ENCODE measurements around the gene PSME1. TPM values are rescaled to one million over a fixed set of nuclear protein-coding genes. Genes with fewer than 3 reads are reported as not detected.

PSME1 gene
- polyA plus RNA-seq, 2 of the 4 experiments (the other 2 are of a cell fraction): 83.6 to 124 TPM

DNA sequence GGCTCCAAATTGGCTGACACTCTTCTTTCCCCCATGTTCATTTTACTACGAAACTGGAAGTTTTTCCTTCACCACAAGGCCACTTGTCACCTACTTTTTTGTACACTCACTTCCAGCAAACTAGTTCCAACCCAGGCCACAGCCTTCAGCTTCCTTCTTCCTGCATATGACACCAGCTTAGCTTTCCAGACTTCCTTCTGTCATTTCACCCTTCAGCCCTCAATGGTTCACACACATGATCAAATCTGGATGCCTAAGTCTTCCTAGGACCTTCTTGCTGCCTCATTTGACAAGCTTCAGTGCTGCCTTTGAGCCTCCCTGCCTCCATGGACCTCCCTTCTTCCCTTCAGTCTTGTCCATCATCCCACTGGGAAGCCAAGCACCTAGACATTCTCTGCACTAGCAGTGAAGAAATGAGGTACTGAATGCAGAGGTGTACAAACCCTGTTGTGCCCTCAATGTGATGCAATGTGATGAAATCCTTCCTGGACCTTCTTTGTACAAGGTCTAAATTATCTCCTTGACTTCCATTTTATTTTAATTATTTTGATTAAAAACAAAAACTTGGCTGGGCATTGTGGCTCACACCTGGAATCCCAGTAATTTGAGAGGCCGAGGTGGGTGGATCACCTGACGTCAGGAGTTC, 31.6 kb downstream of the PSME1 start:
- no peaks in the 10 kb centered on the region for H3K9me3 ChIP-seq
- TF ChIP-seq ELK1 (IDR thresholded peaks at IDR 0.05; ENCODE audit: low read depth, low read length) (no peak), CHD2 (IDR thresholded peaks at IDR 0.05; ENCODE audit: low read length, partially characterized antibody) (no peak), POLR2A (IDR thresholded peaks at IDR 0.05; ENCODE audit: low read length) (no peak), HOXA7 (CRISPR knock-in tag; IDR thresholded peaks at IDR 0.05) (no peak), FOXS1 (CRISPR knock-in tag; IDR thresholded peaks at IDR 0.05) (no peak), MAFK (IDR thresholded peaks at IDR 0.05; ENCODE audit: partially characterized antibody) (no peak)
- TF ChIP-seq, protein P1, sequence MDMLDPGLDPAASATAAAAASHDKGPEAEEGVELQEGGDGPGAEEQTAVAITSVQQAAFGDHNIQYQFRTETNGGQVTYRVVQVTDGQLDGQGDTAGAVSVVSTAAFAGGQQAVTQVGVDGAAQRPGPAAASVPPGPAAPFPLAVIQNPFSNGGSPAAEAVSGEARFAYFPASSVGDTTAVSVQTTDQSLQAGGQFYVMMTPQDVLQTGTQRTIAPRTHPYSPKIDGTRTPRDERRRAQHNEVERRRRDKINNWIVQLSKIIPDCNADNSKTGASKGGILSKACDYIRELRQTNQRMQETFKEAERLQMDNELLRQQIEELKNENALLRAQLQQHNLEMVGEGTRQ (IDR thresholded peaks at IDR 0.05): no peak
- H3K4me3 ChIP-seq: no peak overlapping the region
- DNase-seq (ENCODE audit: low read depth in 1 of 2, low spot score in 1 of 2) (no peak), ATAC-seq (no peak), FAIRE-seq (no peak)
- CTCF ChIA-PET: interaction anchor here (0.6 to 0.8 kb wide), 2 partner anchors 13 to 32 kb away, joined by 3 to 6 read pairs; no protein-coding TSS in a partner anchor
- no peak overlapping the region for H3K4me2 ChIP-seq
- peak overlapping the region in 1 of 2 experiments; percentile 53; a peak in 1 of 6 replicates for H3K27ac ChIP-seq
- H3K4me1 ChIP-seq: no peaks in the 10 kb centered on the region
- WGBS (ENCODE audit: missing lambda C conversion rate): 93% methylated on average over 3 of the region's 3 CpGs
- POLR2A ChIA-PET: no interaction called here

GRCh38 chr14:24171422-24172260, 35.6 kb downstream of the PSME1 start, which contains the start of gene REC8:
Gene REC8, plus strand, starts transcription at chr14:24172080. Its CDS starts 473 bp downstream, at chr14:24172553.
- ChIA-PET CTCF (interaction anchor here (1.0 to 3.6 kb wide), 5 partner anchors 8 to 14 kb away, joined by 4 to 14 read pairs (median 5); partner anchors contain the start of gene IRF9), POLR2A (interaction anchor here (1.2 to 1.6 kb wide), 2 partner anchors 11 to 17 kb away, joined by 4 read pairs; partner anchors contain the start of genes IPO4 and IRF9)
- no peaks in the 10 kb centered on the region for H3K4me1 ChIP-seq
- ATAC-seq: no peak
- TF ChIP-seq ZC3H11A (IDR thresholded peaks at IDR 0.05) (no peak), JUN (IDR thresholded peaks at IDR 0.05) (no peak), FOSB (CRISPR knock-in tag; IDR thresholded peaks at IDR 0.05) (no peak)
- TF ChIP-seq, protein P2, sequence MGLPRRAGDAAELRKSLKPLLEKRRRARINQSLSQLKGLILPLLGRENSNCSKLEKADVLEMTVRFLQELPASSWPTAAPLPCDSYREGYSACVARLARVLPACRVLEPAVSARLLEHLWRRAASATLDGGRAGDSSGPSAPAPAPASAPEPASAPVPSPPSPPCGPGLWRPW (IDR thresholded peaks at IDR 0.05): no peak
- 95% methylated on average over 50 of the region's 63 CpGs for WGBS (ENCODE audit: missing lambda C conversion rate)
- no peaks in the 10 kb centered on the region for H3K9me3 ChIP-seq
- H3K4me2 ChIP-seq: no peak within 1 kb of the TSS
- no peak for DNase-seq (ENCODE audit: low read depth in 1 of 2, low spot score in 1 of 2)
- FAIRE-seq: no peak
- H3K27ac ChIP-seq: no peak within 1 kb of the TSS
- no peak within 1 kb of the TSS for H3K4me3 ChIP-seq

DNA sequence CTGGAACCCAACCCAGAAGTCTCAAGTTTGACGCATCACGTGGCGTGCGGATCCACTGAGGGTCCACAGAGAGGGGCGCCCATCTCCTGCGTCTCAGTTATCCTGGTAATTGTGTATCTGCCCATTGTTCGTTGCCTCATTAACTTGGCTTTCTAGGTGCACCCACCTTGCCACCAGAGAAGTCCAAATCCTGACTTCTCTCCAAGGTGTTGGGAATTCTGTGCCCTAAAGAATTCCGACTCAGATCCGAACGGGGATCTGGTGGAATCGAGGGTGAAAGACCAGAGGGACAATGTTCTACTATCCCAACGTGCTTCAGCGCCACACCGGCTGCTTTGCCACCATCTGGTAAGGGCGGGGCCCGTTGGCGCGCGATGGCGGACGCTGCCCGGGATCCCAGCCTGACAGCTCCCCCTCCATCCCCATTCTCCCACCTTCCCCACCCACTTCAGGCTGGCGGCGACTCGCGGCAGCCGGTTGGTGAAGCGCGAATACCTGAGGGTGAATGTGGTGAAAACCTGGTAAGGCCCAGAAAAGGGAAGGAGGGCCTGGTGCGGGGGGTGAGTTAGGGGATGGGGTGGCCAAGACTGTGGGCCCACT, 36.4 kb downstream of the PSME1 start:
- CTCF ChIA-PET: interaction anchor here (1.0 to 3.6 kb wide), 4 partner anchors 8 to 13 kb away, joined by 3 to 14 read pairs (median 8); partner anchors contain the start of gene IRF9
- Histone ChIP-seq H3K4me1 (no peaks in the 10 kb centered on the region), H3K4me2 (no peak overlapping the region), H3K4me3 (no peak overlapping the region), H3K27ac (no peak overlapping the region), H3K9me3 (no peaks in the 10 kb centered on the region)
- WGBS (ENCODE audit: missing lambda C conversion rate): 93% methylated on average over 30 of the region's 30 CpGs
- DNase-seq (ENCODE audit: low read depth in 1 of 2, low spot score in 1 of 2) (no peak), FAIRE-seq (no peak), ATAC-seq (no peak; a peak in 1 of 6 replicates)
- POLR2A ChIA-PET: interaction anchor here (1.6 kb wide), 1 partner anchor 11 kb away, joined by 4 read pairs; the partner anchor contains the start of gene IRF9
- TF ChIP-seq JUNB (IDR thresholded peaks at IDR 0.05) (no peak), TP53 (CRISPR knock-in tag; IDR thresholded peaks at IDR 0.05) (no peak)

DNA sequence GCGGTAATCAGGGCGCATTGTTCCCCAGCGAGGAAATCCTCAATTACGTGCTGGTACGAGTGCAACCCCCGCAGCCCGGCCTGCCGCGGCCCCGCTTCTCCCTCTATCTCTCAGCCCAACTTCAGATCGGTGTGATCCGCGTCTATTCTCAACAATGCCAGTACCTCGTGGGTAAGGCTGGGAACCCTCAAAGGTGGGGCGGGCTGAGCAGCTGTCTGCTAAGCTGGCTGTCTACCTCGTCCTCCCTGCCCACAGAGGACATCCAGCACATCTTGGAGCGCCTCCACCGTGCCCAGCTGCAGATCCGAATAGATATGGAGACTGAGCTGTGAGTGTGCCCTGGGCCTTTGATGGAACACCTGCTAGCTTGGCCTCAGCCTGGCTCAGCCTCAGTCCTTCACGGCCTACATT, 36.9 kb downstream of the PSME1 start:
- WGBS (ENCODE audit: missing lambda C conversion rate): 89% methylated on average over 20 of the region's 20 CpGs
- Histone ChIP-seq H3K4me2 (no peak overlapping the region), H3K9me3 (no peaks in the 10 kb centered on the region), H3K27ac (no peak overlapping the region), H3K4me3 (no peak overlapping the region), H3K4me1 (no peaks in the 10 kb centered on the region)
- DNase-seq (ENCODE audit: low read depth in 1 of 2, low spot score in 1 of 2) (no peak), FAIRE-seq (no peak), ATAC-seq (peak in 1 of 2 experiments; percentile 19; a peak in 2 of 6 replicates)
- ChIA-PET CTCF (interaction anchor here (0.7 to 2.2 kb wide), 5 partner anchors 9 to 43 kb away, joined by 3 to 10 read pairs (median 3); partner anchors contain the start of gene IRF9), POLR2A (interaction anchor here (1.6 kb wide), 1 partner anchor 12 kb away, joined by 4 read pairs; the partner anchor contains the start of gene IRF9)
- TF ChIP-seq RNF2 (IDR thresholded peaks at IDR 0.05; ENCODE audit: borderline replicate concordance, low read depth) (no peak), HOXB13 (CRISPR knock-in tag; IDR thresholded peaks at IDR 0.05; ENCODE audit: low read depth) (no peak), JUN (IDR thresholded peaks at IDR 0.05) (no peak), HEYL (CRISPR knock-in tag; IDR thresholded peaks at IDR 0.05) (no peak), CEBPB (IDR thresholded peaks at IDR 0.05) (no peak), EP300 (IDR thresholded peaks at IDR 0.05) (no peak), FOSL2 (IDR thresholded peaks at IDR 0.05) (no peak), FOSL2 (CRISPR knock-in tag; IDR thresholded peaks at IDR 0.05) (no peak), ELK1 (IDR thresholded peaks at IDR 0.05; ENCODE audit: low read depth, low read length) (no peak), HDAC2 (IDR thresholded peaks at IDR 0.05) (no peak), HOXB5 (CRISPR knock-in tag; IDR thresholded peaks at IDR 0.05) (no peak), RFX5 (IDR thresholded peaks at IDR 0.05) (no peak), POLR2A (IDR thresholded peaks at IDR 0.05; ENCODE audit: low read length) (no peak), EHF (CRISPR knock-in tag; IDR thresholded peaks at IDR 0.05) (no peak), KDM1A (IDR thresholded peaks at IDR 0.05; ENCODE audit: low read depth) (no peak)
- TF ChIP-seq, protein P2 (IDR thresholded peaks at IDR 0.05): no peak

Measured in A549 (cell line).